ENCODE measurements around the gene TMEM92. TPM values are rescaled to one million over a fixed set of nuclear protein-coding genes. Genes with fewer than 3 reads are reported as not detected.

Gene TMEM92
- total RNA-seq, 5 donors from 2014 or later (not counting 1 experiment from before 2014, with no cell fraction given): not detected

GRCh38 chr17:50308666-50309065 lies 34.4 kb downstream of the TMEM92 start:
- POLR2A ChIA-PET: no interaction called here
- no peaks in the 10 kb centered on the region for H3K36me3 ChIP-seq (ENCODE audit: control insufficient read depth in 2 of 2, extremely low read depth in 1 of 2, insufficient read depth in 1 of 2, low read length in 1 of 2)
- Mint-ChIP-seq H3K27me3 (peaks cover 25 to 35% of the 10 kb centered on the region in 2 donors), H3K4me1 (no peaks in the 10 kb centered on the region), H3K4me3 (no peak overlapping the region), H3K36me3 (no peaks in the 10 kb centered on the region), H3K27ac (no peak overlapping the region), H3K9me3 (no peaks in the 10 kb centered on the region)
- no peak overlapping the region for H3K4me3 ChIP-seq (ENCODE audit: control insufficient read depth in 1 of 2, extremely low read depth in 1 of 2, low read length in 1 of 2)
- no peak for DNase-seq
- no peaks in the 10 kb centered on the region for H3K4me1 ChIP-seq (ENCODE audit: control insufficient read depth in 1 of 2, extremely low read depth in 1 of 2, insufficient read depth in 2 of 2, low read length in 2 of 2)
- H3K27me3 ChIP-seq (replicated peaks in 1 of 2; ENCODE audit: control insufficient read depth in 2 of 2, extremely low read depth in 1 of 2, insufficient read depth in 2 of 2, low read length in 1 of 2): peaks cover 0 to 37% of the 10 kb centered on the region in 2 experiments
- H3K27ac ChIP-seq (ENCODE audit: low read length): no peak overlapping the region
- 63% methylated on average over 2 of the region's 4 CpGs for WGBS (ENCODE audit: insufficient coverage)
- CTCF ChIA-PET: interaction anchor here in 1 of 2 donors (0.6 to 0.7 kb wide), 2 partner anchors 39 to 145 kb away, joined by 3 to 4 read pairs; no protein-coding TSS in a partner anchor
- no peak for ATAC-seq (replicated peaks in 1 of 4)
- H3K9me3 ChIP-seq: no peaks in the 10 kb centered on the region

GRCh38 chr17:50310455-50311111 lies 36.3 kb downstream of the TMEM92 start:
- Histone ChIP-seq H3K4me3 (ENCODE audit: control insufficient read depth in 1 of 2, extremely low read depth in 1 of 2, low read length in 1 of 2) (no peak overlapping the region), H3K27ac (ENCODE audit: low read length) (no peak overlapping the region), H3K36me3 (ENCODE audit: control insufficient read depth in 2 of 2, extremely low read depth in 1 of 2, insufficient read depth in 1 of 2, low read length in 1 of 2) (no peaks in the 10 kb centered on the region), H3K9me3 (no peaks in the 10 kb centered on the region), H3K4me1 (ENCODE audit: control insufficient read depth in 1 of 2, extremely low read depth in 1 of 2, insufficient read depth in 2 of 2, low read length in 2 of 2) (no peaks in the 10 kb centered on the region), H3K27me3 (replicated peaks in 1 of 2; ENCODE audit: control insufficient read depth in 2 of 2, extremely low read depth in 1 of 2, insufficient read depth in 2 of 2, low read length in 1 of 2) (peaks cover 0 to 36% of the 10 kb centered on the region in 2 experiments)
- ATAC-seq (replicated peaks in 1 of 4) (no peak), DNase-seq (no peak)
- Mint-ChIP-seq H3K27me3 (peaks cover 18 to 24% of the 10 kb centered on the region in 2 donors), H3K4me3 (no peak overlapping the region), H3K9me3 (no peaks in the 10 kb centered on the region), H3K27ac (no peak overlapping the region), H3K4me1 (no peaks in the 10 kb centered on the region), H3K36me3 (no peaks in the 10 kb centered on the region)
- ChIA-PET POLR2A (interaction anchor here in 1 of 2 donors (0.6 kb wide), 1 partner anchor 1321 kb away, joined by 3 read pairs; no protein-coding TSS in a partner anchor), CTCF (interaction anchor here in 1 of 2 donors (0.5 to 0.6 kb wide), 2 partner anchors 47 to 746 kb away, joined by 3 to 6 read pairs; no protein-coding TSS in a partner anchor)
- WGBS (ENCODE audit: insufficient coverage): no CpG with 5 or more reads among the region's 3 CpGs

GRCh38 chr17:50311112-50311460 lies 36.8 kb downstream of the TMEM92 start:
- Histone ChIP-seq H3K27ac (ENCODE audit: low read length) (no peak overlapping the region), H3K4me1 (ENCODE audit: control insufficient read depth in 1 of 2, extremely low read depth in 1 of 2, insufficient read depth in 2 of 2, low read length in 2 of 2) (no peaks in the 10 kb centered on the region), H3K36me3 (ENCODE audit: control insufficient read depth in 2 of 2, extremely low read depth in 1 of 2, insufficient read depth in 1 of 2, low read length in 1 of 2) (no peaks in the 10 kb centered on the region), H3K4me3 (ENCODE audit: control insufficient read depth in 1 of 2, extremely low read depth in 1 of 2, low read length in 1 of 2) (no peak overlapping the region), H3K27me3 (replicated peaks in 1 of 2; ENCODE audit: control insufficient read depth in 2 of 2, extremely low read depth in 1 of 2, insufficient read depth in 2 of 2, low read length in 1 of 2) (peaks cover 0 to 36% of the 10 kb centered on the region in 2 experiments), H3K9me3 (no peaks in the 10 kb centered on the region)
- Mint-ChIP-seq H3K27me3 (peaks cover 18 to 24% of the 10 kb centered on the region in 2 donors), H3K4me1 (no peaks in the 10 kb centered on the region), H3K27ac (no peak overlapping the region), H3K4me3 (no peak overlapping the region), H3K36me3 (no peaks in the 10 kb centered on the region), H3K9me3 (no peaks in the 10 kb centered on the region)
- DNase-seq: no peak
- CTCF ChIA-PET: interaction anchor here in 1 of 2 donors (0.6 kb wide), 1 partner anchor 47 kb away, joined by 6 read pairs; no protein-coding TSS in a partner anchor
- POLR2A ChIA-PET: interaction anchor here (0.6 kb wide), 2 partner anchors 12 to 1321 kb away, joined by 3 read pairs; no protein-coding TSS in a partner anchor
- ATAC-seq (replicated peaks in 1 of 4): no peak
- WGBS (ENCODE audit: insufficient coverage): 20% methylated on average over 1 of the region's 1 CpG

GRCh38 chr17:50311483-50311882 lies 37.2 kb downstream of the TMEM92 start:
- Mint-ChIP-seq H3K27me3 (peaks cover 18 to 24% of the 10 kb centered on the region in 2 donors), H3K27ac (no peak overlapping the region), H3K4me3 (no peak overlapping the region), H3K9me3 (no peaks in the 10 kb centered on the region), H3K4me1 (no peaks in the 10 kb centered on the region), H3K36me3 (no peaks in the 10 kb centered on the region)
- ATAC-seq (replicated peaks in 1 of 4) (no peak), DNase-seq (no peak)
- 82% methylated on average over 4 of the region's 4 CpGs for WGBS (ENCODE audit: insufficient coverage)
- POLR2A ChIA-PET: interaction anchor here in 1 of 2 donors (0.6 kb wide), 1 partner anchor 12 kb away, joined by 3 read pairs; no protein-coding TSS in a partner anchor
- Histone ChIP-seq H3K36me3 (ENCODE audit: control insufficient read depth in 2 of 2, extremely low read depth in 1 of 2, insufficient read depth in 1 of 2, low read length in 1 of 2) (no peaks in the 10 kb centered on the region), H3K4me1 (ENCODE audit: control insufficient read depth in 1 of 2, extremely low read depth in 1 of 2, insufficient read depth in 2 of 2, low read length in 2 of 2) (no peaks in the 10 kb centered on the region), H3K27me3 (replicated peaks in 1 of 2; ENCODE audit: control insufficient read depth in 2 of 2, extremely low read depth in 1 of 2, insufficient read depth in 2 of 2, low read length in 1 of 2) (peaks cover 0 to 36% of the 10 kb centered on the region in 2 experiments), H3K27ac (ENCODE audit: low read length) (no peak overlapping the region), H3K9me3 (no peaks in the 10 kb centered on the region), H3K4me3 (ENCODE audit: control insufficient read depth in 1 of 2, extremely low read depth in 1 of 2, low read length in 1 of 2) (no peak overlapping the region)
- CTCF ChIA-PET: interaction anchor here in 1 of 2 donors (0.6 kb wide), 2 partner anchors 14 to 46 kb away, joined by 3 to 6 read pairs; no protein-coding TSS in a partner anchor

GRCh38 chr17:50312308-50312707 lies 38.0 kb downstream of the TMEM92 start:
- Mint-ChIP-seq H3K9me3 (no peaks in the 10 kb centered on the region), H3K4me3 (no peak overlapping the region), H3K4me1 (no peaks in the 10 kb centered on the region), H3K36me3 (no peaks in the 10 kb centered on the region), H3K27ac (no peak overlapping the region), H3K27me3 (peaks cover 18 to 24% of the 10 kb centered on the region in 2 donors)
- ATAC-seq (replicated peaks in 1 of 4) (no peak), DNase-seq (no peak)
- WGBS (ENCODE audit: insufficient coverage): 92% methylated on average over 2 of the region's 5 CpGs
- ChIA-PET CTCF (interaction anchor here in 1 of 2 donors (0.6 kb wide), 3 partner anchors 7 to 15 kb away, joined by 3 read pairs; no protein-coding TSS in a partner anchor), POLR2A (interaction anchor here in 1 of 2 donors (0.7 kb wide), 1 partner anchor 99 kb away, joined by 4 read pairs; no protein-coding TSS in a partner anchor)
- Histone ChIP-seq H3K4me1 (ENCODE audit: control insufficient read depth in 1 of 2, extremely low read depth in 1 of 2, insufficient read depth in 2 of 2, low read length in 2 of 2) (no peaks in the 10 kb centered on the region), H3K27me3 (replicated peaks in 1 of 2; ENCODE audit: control insufficient read depth in 2 of 2, extremely low read depth in 1 of 2, insufficient read depth in 2 of 2, low read length in 1 of 2) (peaks cover 0 to 32% of the 10 kb centered on the region in 2 experiments), H3K36me3 (ENCODE audit: control insufficient read depth in 2 of 2, extremely low read depth in 1 of 2, insufficient read depth in 1 of 2, low read length in 1 of 2) (no peaks in the 10 kb centered on the region), H3K4me3 (ENCODE audit: control insufficient read depth in 1 of 2, extremely low read depth in 1 of 2, low read length in 1 of 2) (no peak overlapping the region), H3K27ac (ENCODE audit: low read length) (no peak overlapping the region), H3K9me3 (no peaks in the 10 kb centered on the region)

GRCh38 chr17:50314456-50315011 lies 40.3 kb downstream of the TMEM92 start:
- H3K27ac Mint-ChIP-seq: no peak overlapping the region
- DNase-seq: no peak
- 85% methylated on average over 4 of the region's 6 CpGs for WGBS (ENCODE audit: insufficient coverage)
- no peaks in the 10 kb centered on the region for H3K36me3 Mint-ChIP-seq
- ATAC-seq (replicated peaks in 1 of 4): no peak
- ChIA-PET CTCF (no interaction called here), POLR2A (no interaction called here)
- no peak overlapping the region for H3K4me3 Mint-ChIP-seq
- Histone ChIP-seq H3K9me3 (no peaks in the 10 kb centered on the region), H3K36me3 (ENCODE audit: control insufficient read depth in 2 of 2, extremely low read depth in 1 of 2, insufficient read depth in 1 of 2, low read length in 1 of 2) (no peaks in the 10 kb centered on the region), H3K4me3 (ENCODE audit: control insufficient read depth in 1 of 2, extremely low read depth in 1 of 2, low read length in 1 of 2) (no peak overlapping the region), H3K27me3 (replicated peaks in 1 of 2; ENCODE audit: control insufficient read depth in 2 of 2, extremely low read depth in 1 of 2, insufficient read depth in 2 of 2, low read length in 1 of 2) (peaks cover 0 to 33% of the 10 kb centered on the region in 2 experiments), H3K27ac (ENCODE audit: low read length) (no peak overlapping the region), H3K4me1 (ENCODE audit: control insufficient read depth in 1 of 2, extremely low read depth in 1 of 2, insufficient read depth in 2 of 2, low read length in 2 of 2) (no peaks in the 10 kb centered on the region)
- no peaks in the 10 kb centered on the region for H3K4me1 Mint-ChIP-seq
- H3K27me3 Mint-ChIP-seq: peaks cover 18 to 24% of the 10 kb centered on the region in 2 donors
- no peaks in the 10 kb centered on the region for H3K9me3 Mint-ChIP-seq
